ENCODE data around the gene C19orf81. TPM values are rescaled to one million over a fixed set of nuclear protein-coding genes. Genes with fewer than 3 reads are reported as not detected.

C19orf81 gene
- total and polyA plus RNA-seq, 9 of the 15 experiments (the other 6 are each of a cell fraction or from before 2014, with no cell fraction given): 2.5 to 42.9 (median 33.0) TPM; not detected in 4

DNA sequence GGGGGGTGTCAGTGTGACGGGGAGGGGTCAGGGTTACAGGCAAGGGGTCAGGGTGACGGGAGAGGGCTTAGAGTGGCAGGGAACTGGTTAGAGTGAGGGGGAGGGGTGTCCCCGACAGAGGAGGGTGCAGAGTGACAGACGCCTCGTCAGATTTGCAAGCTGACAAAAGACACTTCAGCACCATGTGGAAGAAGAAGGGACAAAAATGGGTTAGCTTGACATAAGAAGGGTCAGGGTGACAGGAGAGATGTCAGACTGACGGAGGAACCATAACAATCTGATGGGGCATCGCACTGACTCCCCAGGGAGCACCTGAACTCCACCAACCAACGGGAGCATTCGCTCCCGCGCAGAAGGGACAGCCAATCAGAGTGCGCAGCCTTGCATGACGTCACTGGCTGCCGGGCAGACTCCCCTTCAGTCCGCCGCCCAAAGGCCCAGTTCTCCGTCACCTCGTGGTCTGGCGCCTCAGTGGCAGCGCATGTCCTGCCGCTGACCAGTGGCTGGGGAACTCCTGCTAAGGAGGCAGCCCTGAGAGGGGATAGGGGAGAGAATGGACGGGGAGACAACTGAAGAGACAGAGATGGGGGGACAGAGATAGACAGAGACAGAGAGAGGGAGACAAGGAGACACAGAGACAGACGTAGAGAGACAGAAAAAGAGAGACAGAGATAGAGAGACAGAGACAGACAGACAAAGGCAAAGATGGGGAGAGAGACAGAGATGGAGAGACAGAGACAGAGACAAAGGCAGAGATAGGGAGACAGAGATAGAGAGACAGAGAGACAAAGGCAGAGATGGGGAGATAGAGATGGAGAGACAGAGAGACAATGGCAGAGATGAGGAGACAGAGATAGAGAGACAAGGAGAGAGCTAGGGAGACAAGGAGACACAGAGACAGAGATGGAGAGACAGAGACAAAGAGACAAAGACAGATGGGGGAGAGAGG lies 30.2 kb downstream of the C19orf81 start (continued):
- TF ChIP-seq, protein P1, sequence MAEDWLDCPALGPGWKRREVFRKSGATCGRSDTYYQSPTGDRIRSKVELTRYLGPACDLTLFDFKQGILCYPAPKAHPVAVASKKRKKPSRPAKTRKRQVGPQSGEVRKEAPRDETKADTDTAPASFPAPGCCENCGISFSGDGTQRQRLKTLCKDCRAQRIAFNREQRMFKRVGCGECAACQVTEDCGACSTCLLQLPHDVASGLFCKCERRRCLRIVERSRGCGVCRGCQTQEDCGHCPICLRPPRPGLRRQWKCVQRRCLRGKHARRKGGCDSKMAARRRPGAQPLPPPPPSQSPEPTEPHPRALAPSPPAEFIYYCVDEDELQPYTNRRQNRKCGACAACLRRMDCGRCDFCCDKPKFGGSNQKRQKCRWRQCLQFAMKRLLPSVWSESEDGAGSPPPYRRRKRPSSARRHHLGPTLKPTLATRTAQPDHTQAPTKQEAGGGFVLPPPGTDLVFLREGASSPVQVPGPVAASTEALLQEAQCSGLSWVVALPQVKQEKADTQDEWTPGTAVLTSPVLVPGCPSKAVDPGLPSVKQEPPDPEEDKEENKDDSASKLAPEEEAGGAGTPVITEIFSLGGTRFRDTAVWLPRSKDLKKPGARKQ (CRISPR knock-in tag; IDR thresholded peaks at IDR 0.05): no peak
- peak; percentile 81 for TF ChIP-seq CHD2 (IDR thresholded peaks at IDR 0.05; ENCODE audit: low read depth, low read length)
- TF ChIP-seq ZNF140 (CRISPR knock-in tag; IDR thresholded peaks at IDR 0.05): no peak
- no peak for TF ChIP-seq ZBTB8A (IDR thresholded peaks at IDR 0.05; ENCODE audit: partially characterized antibody)
- TF ChIP-seq, protein P2, sequence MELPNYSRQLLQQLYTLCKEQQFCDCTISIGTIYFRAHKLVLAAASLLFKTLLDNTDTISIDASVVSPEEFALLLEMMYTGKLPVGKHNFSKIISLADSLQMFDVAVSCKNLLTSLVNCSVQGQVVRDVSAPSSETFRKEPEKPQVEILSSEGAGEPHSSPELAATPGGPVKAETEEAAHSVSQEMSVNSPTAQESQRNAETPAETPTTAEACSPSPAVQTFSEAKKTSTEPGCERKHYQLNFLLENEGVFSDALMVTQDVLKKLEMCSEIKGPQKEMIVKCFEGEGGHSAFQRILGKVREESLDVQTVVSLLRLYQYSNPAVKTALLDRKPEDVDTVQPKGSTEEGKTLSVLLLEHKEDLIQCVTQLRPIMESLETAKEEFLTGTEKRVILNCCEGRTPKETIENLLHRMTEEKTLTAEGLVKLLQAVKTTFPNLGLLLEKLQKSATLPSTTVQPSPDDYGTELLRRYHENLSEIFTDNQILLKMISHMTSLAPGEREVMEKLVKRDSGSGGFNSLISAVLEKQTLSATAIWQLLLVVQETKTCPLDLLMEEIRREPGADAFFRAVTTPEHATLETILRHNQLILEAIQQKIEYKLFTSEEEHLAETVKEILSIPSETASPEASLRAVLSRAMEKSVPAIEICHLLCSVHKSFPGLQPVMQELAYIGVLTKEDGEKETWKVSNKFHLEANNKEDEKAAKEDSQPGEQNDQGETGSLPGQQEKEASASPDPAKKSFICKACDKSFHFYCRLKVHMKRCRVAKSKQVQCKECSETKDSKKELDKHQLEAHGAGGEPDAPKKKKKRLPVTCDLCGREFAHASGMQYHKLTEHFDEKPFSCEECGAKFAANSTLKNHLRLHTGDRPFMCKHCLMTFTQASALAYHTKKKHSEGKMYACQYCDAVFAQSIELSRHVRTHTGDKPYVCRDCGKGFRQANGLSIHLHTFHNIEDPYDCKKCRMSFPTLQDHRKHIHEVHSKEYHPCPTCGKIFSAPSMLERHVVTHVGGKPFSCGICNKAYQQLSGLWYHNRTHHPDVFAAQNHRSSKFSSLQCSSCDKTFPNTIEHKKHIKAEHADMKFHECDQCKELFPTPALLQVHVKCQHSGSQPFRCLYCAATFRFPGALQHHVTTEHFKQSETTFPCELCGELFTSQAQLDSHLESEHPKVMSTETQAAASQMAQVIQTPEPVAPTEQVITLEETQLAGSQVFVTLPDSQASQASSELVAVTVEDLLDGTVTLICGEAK (IDR thresholded peaks at IDR 0.05): no peak
- TF ChIP-seq, protein P2 (CRISPR knock-in tag; IDR thresholded peaks at IDR 0.05): no peak
- TF ChIP-seq ERF (CRISPR knock-in tag; IDR thresholded peaks at IDR 0.05): no peak
- TF ChIP-seq ELF4 (CRISPR knock-in tag; IDR thresholded peaks at IDR 0.05): peak; percentile 82; the same call in 1 of the 2 replicates
- TF ChIP-seq CXXC5 (CRISPR knock-in tag; IDR thresholded peaks at IDR 0.05): peak; percentile 80
- TF ChIP-seq TAF7 (tag; IDR thresholded peaks at IDR 0.05): no peak
- TF ChIP-seq TCF7L2 (IDR thresholded peaks at IDR 0.05; ENCODE audit: low read depth, low read length): no peak
- TF ChIP-seq ZNF436 (CRISPR knock-in tag; IDR thresholded peaks at IDR 0.05): no peak

All from K562 (cell line).